OCI-LY1 (cell line): Measurements from ENCODE around the gene MAP3K21.

Experiments
- H2AFZ ChIP-seq: fragments of 200-600 bp; sonication (generic), shearing (Covaris generic); 2 replicates; pipeline ENCODE4 v1.6.0; 2014; ENCODE audit warnings: antibody characterized with exemption, mild to moderate bottlenecking, low read length
- H3F3A ChIP-seq: fragments of 200-600 bp; sonication (generic), shearing (Covaris generic); 2 replicates; pipeline ENCODE4 v1.6.0; 2014; ENCODE audit warnings: mild to moderate bottlenecking, antibody characterized with exemption, low read length, moderate library complexity; ENCODE audit not compliant: insufficient read depth
- H3K27ac ChIP-seq: fragments of 200-600 bp; sonication (generic); 2 replicates; pipeline ENCODE4 v1.5.1; 2014; ENCODE audit warnings: low read length, mixed run types, mild to moderate bottlenecking, low read depth; ENCODE audit not compliant: poor library complexity, severe bottlenecking
- H3K27me3 ChIP-seq: fragments of 200-600 bp; sonication (generic); 2 replicates; pipeline ENCODE4 v1.6.0; 2014; ENCODE audit warnings: antibody characterized with exemption, mild to moderate bottlenecking, low read length, moderate library complexity; ENCODE audit not compliant: insufficient read depth
- H3K36me3 ChIP-seq: fragments of 200-600 bp; sonication (generic); 2 replicates; pipeline ENCODE4 v1.6.1; 2014; ENCODE audit warnings: mild to moderate bottlenecking, antibody characterized with exemption, low read length, moderate library complexity, mixed read lengths; ENCODE audit not compliant: insufficient read depth
- H3K4me1 ChIP-seq: fragments of 200-600 bp; sonication (generic); 2 replicates; pipeline ENCODE4 v1.5.1; 2014; ENCODE audit warnings: mild to moderate bottlenecking, low read length, moderate library complexity; ENCODE audit not compliant: insufficient read depth, severe bottlenecking
- H3K4me2 ChIP-seq: fragments of 200-600 bp; sonication (generic), shearing (Covaris generic); 2 replicates; pipeline ENCODE4 v1.6.1; 2014; ENCODE audit warnings: low read length
- H3K4me3 ChIP-seq: fragments of 200-600 bp; sonication (generic); 2 replicates; pipeline ENCODE4 v1.5.1; 2014; ENCODE audit warnings: low read length, low read depth, mild to moderate bottlenecking, mixed read lengths; ENCODE audit not compliant: poor library complexity, severe bottlenecking
- H3K79me2 ChIP-seq: fragments of 200-600 bp; shearing (Covaris generic); 2 replicates; pipeline ENCODE4 v1.6.1; 2016; ENCODE audit warnings: mixed run types, low read length, mixed read lengths; ENCODE audit not compliant: insufficient read depth
- H3K9ac ChIP-seq: fragments of 200-600 bp; sonication (generic), shearing (Covaris generic); 2 replicates; pipeline ENCODE4 v1.6.1; 2014; ENCODE audit warnings: mild to moderate bottlenecking, low read length, mixed read lengths
- H3K9me2 ChIP-seq: fragments of 200-600 bp; sonication (generic), shearing (Covaris generic); 2 replicates; pipeline ENCODE4 v1.6.1; 2014; ENCODE audit warnings: low read depth, mild to moderate bottlenecking, low read length, mixed read lengths
- H3K9me3 ChIP-seq: fragments of 200-600 bp; shearing (Covaris generic); 2 replicates; pipeline ENCODE4 v1.6.1; 2014; ENCODE audit warnings: low read length, mixed read lengths
- H4K20me1 ChIP-seq: fragments of 200-600 bp; sonication (generic), shearing (Covaris generic); 2 replicates; pipeline ENCODE4 v1.6.0; 2016; ENCODE audit warnings: mild to moderate bottlenecking, low read length; ENCODE audit not compliant: insufficient read depth
- CTCF ChIP-seq: fragments of 200-600 bp; sonication (generic), shearing (Covaris generic); IDR thresholded peaks from 2 replicates; pipeline ENCODE4 v1.5.1; 2017; ENCODE audit warnings: mild to moderate bottlenecking, antibody characterized with exemption, low read length, moderate library complexity, mixed read lengths
- EZH2 ChIP-seq: fragments of 200-600 bp; sonication (generic), shearing (Covaris generic); IDR thresholded peaks from 2 replicates; pipeline ENCODE4 v1.8.0; 2017; ENCODE audit warnings: borderline replicate concordance, mixed run types, mild to moderate bottlenecking, antibody characterized with exemption, low read length, moderate library complexity, mixed read lengths

MAP3K21 gene

GRCh38 chr1:233393926-233394680 is 66.6 kb downstream of the MAP3K21 start:
- no peak overlapping the region for H3K4me3 ChIP-seq
- H3K9ac ChIP-seq, result no peak overlapping the region
- H3K79me2 ChIP-seq, result no peaks in the 10 kb centered on the region
- no peaks in the 10 kb centered on the region for H3K9me3 ChIP-seq
- H3K4me2 ChIP-seq, result no peak overlapping the region
- H4K20me1 ChIP-seq, result no peaks in the 10 kb centered on the region
- H3K4me1 ChIP-seq, result no peaks in the 10 kb centered on the region
- TF ChIP-seq EZH2, result no peak
- no peak for TF ChIP-seq CTCF
- no peaks in the 10 kb centered on the region for H3K36me3 ChIP-seq
- H3K27ac ChIP-seq, result no peak overlapping the region
- H2AFZ ChIP-seq, result no peak overlapping the region
- H3K27me3 ChIP-seq, result no peaks in the 10 kb centered on the region
- no peaks in the 10 kb centered on the region for H3K9me2 ChIP-seq
- H3F3A ChIP-seq, result no peaks in the 10 kb centered on the region

- Histone ChIP-seq H4K20me1 (no peaks in the 10 kb centered on the region), H3K4me1 (no peaks in the 10 kb centered on the region), H3K27ac (no peak overlapping the region), H3K36me3 (no peaks in the 10 kb centered on the region), H3K4me3 (no peak overlapping the region), H3K79me2 (no peaks in the 10 kb centered on the region), H3K9me2 (no peaks in the 10 kb centered on the region), H3F3A (no peaks in the 10 kb centered on the region), H3K4me2 (no peak overlapping the region), H3K27me3 (no peaks in the 10 kb centered on the region), H2AFZ (no peak overlapping the region), H3K9me3 (no peaks in the 10 kb centered on the region), H3K9ac (no peak overlapping the region)
- peak; percentile 90 for TF ChIP-seq CTCF
- TF ChIP-seq EZH2, result no peak
Observed at GRCh38 chr1:233394860-233395717, 67.6 kb downstream of the MAP3K21 start.

- Histone ChIP-seq H3K9me3 (no peaks in the 10 kb centered on the region), H4K20me1 (no peaks in the 10 kb centered on the region), H3K4me3 (no peak overlapping the region), H3K9me2 (no peaks in the 10 kb centered on the region), H3K27ac (no peak overlapping the region), H3K36me3 (no peaks in the 10 kb centered on the region), H3K9ac (no peak overlapping the region), H3K4me2 (no peak overlapping the region), H3K79me2 (no peaks in the 10 kb centered on the region), H3K4me1 (no peaks in the 10 kb centered on the region), H3F3A (no peaks in the 10 kb centered on the region), H2AFZ (no peak overlapping the region), H3K27me3 (no peaks in the 10 kb centered on the region)
- no peak for TF ChIP-seq CTCF
- no peak for TF ChIP-seq EZH2
Observed at GRCh38 chr1:233395863-233396646, 68.5 kb downstream of the MAP3K21 start.
